GM20431 (cell line): ENCODE measurements around the gene OR10P1.

Experiments used
- in situ Hi-C: fragments of 300-500 bp; cut with MseI, MboI; formaldehyde crosslinking; loops from one replicate; pipeline ENCODE4 v1.15.0; 2020; ENCODE audit warnings: low sequenced_read_pairs; ENCODE audit not compliant: unreplicated experiment

Gene OR10P1

GRCh38 chr12:55682087-55682796 lies 45.5 kb downstream of the OR10P1 start:
- in situ Hi-C loops, result no loop called here

GRCh38 chr12:55683676-55684075 lies 47.0 kb downstream of the OR10P1 start:
- in situ Hi-C loops, result no loop called here

GRCh38 chr12:55684761-55685370 lies 48.2 kb downstream of the OR10P1 start:
- in situ Hi-C loops, result no loop called here

GRCh38 chr12:55685671-55686070 lies 49.0 kb downstream of the OR10P1 start:
- in situ Hi-C loops, result no loop called here

GRCh38 chr12:55686366-55687010 lies 49.8 kb downstream of the OR10P1 start:
- in situ Hi-C loops, result no loop called here
